Keratinocyte (primary cell): ENCODE results near the gene B4GAT1. TPM values are rescaled to one million over a fixed set of nuclear protein-coding genes. Genes with fewer than 3 reads are reported as not detected.

Source experiments
- DNase-seq: peaks from one replicate; pipeline ENCODE4 v3.0.0-alpha.2; 2011; ENCODE audit warnings: low read depth, missing footprints, low spot score
- FAIRE-seq: peaks from 2 replicates; lab custom pipeline; 2011; peaks lifted over from hg19 to GRCh38; lab: Jason Lieb, UNC
- H2AFZ ChIP-seq: 2 replicates; pipeline ENCODE4 v1.6.0; 2012; ENCODE audit warnings: low read length, control low read depth, inconsistent platforms; ENCODE audit not compliant: control insufficient read depth
- H3K27ac ChIP-seq: 2 replicates; pipeline ENCODE4 v1.5.1; 2011; ENCODE audit warnings: low read length; ENCODE audit not compliant: control insufficient read depth, insufficient read depth
- H3K27me3 ChIP-seq: 3 replicates; pipeline ENCODE4 v1.6.0; 2011; ENCODE audit warnings: low read length; ENCODE audit not compliant: control insufficient read depth, insufficient read depth; ENCODE audit errors: extremely low read depth
- H3K36me3 ChIP-seq, 2 experiments: 2 replicates in 1 of 2; 3 replicates in 1 of 2; pipeline ENCODE4 v1.5.1; 2011; ENCODE audit warnings: low read length in 2 of 2, mild to moderate bottlenecking in 1 of 2; ENCODE audit not compliant: control insufficient read depth in 2 of 2, insufficient read depth in 2 of 2; ENCODE audit errors: extremely low read depth in 1 of 2
- H3K4me1 ChIP-seq: 3 replicates; pipeline ENCODE4 v1.5.1; 2011; ENCODE audit warnings: low read length; ENCODE audit not compliant: control insufficient read depth, insufficient read depth; ENCODE audit errors: extremely low read depth
- H3K4me2 ChIP-seq: 3 replicates; pipeline ENCODE4 v1.6.0; 2011; ENCODE audit warnings: low read depth, low read length; ENCODE audit not compliant: control insufficient read depth, insufficient read depth; ENCODE audit errors: extremely low read depth
- H3K4me3 ChIP-seq, 3 experiments: fragments of 200-600 bp in 1 of 3; sonication (generic) in 1 of 3; 2 replicates in 2 of 3; 3 replicates in 1 of 3; pipeline ENCODE4 v1.5.1; 2011 to 2016; ENCODE audit warnings: low read length in 3 of 3, mild to moderate bottlenecking in 3 of 3, control low read depth in 2 of 3, inconsistent platforms in 1 of 3, low read depth in 1 of 3, mixed read lengths in 1 of 3, mixed run types in 1 of 3, moderate library complexity in 1 of 3; ENCODE audit not compliant: control insufficient read depth in 2 of 3, insufficient read depth in 2 of 3; ENCODE audit errors: extremely low read depth in 1 of 3
- H3K79me2 ChIP-seq: 2 replicates; pipeline ENCODE4 v1.6.0; 2012; ENCODE audit warnings: low read length; ENCODE audit not compliant: control insufficient read depth, insufficient read depth
- H3K9ac ChIP-seq: 3 replicates; pipeline ENCODE4 v1.6.0; 2011; ENCODE audit warnings: low read length; ENCODE audit not compliant: control insufficient read depth, insufficient read depth; ENCODE audit errors: extremely low read depth
- H3K9me1 ChIP-seq: 3 replicates; pipeline ENCODE4 v1.6.0; 2011; ENCODE audit warnings: low read length; ENCODE audit not compliant: control insufficient read depth, insufficient read depth; ENCODE audit errors: extremely low read depth
- H3K9me3 ChIP-seq: 2 replicates; pipeline ENCODE4 v1.5.1; 2012; ENCODE audit warnings: low read depth, low read length; ENCODE audit not compliant: control insufficient read depth
- H4K20me1 ChIP-seq: 3 replicates; pipeline ENCODE4 v1.6.0; 2011; ENCODE audit warnings: low read length; ENCODE audit not compliant: control insufficient read depth, insufficient read depth; ENCODE audit errors: extremely low read depth
- EZH2 ChIP-seq: IDR thresholded peaks from one replicate; pipeline ENCODE4 v1.6.1; 2012; ENCODE audit warnings: inconsistent platforms, mild to moderate bottlenecking, low read length, moderate library complexity
- dilution Hi-C: fragments of 300-500 bp; cut with MboI; formaldehyde crosslinking; loops from one replicate; pipeline ENCODE4 v1.7.0; 2020; ENCODE audit warnings: low sequenced_read_pairs; ENCODE audit not compliant: extremely low pct_ligation_motif_present
- polyA plus RNA-seq, 5 experiments: library from polyadenylated mRNA; depleted of rRNA in 3 of 5; stranded (reverse) in 3 of 5; stranded (forward) in 1 of 5; unstranded in 1 of 5; fragments of >200 nt; gene quantifications; 1 replicate in 1 of 5; 2 replicates in 3 of 5; 3 replicates in 1 of 5; pipeline versions ENCODE4 v1.2.1 to v1.2.3, GENCODE V29; 2011 to 2012; ENCODE audit warnings: missing spikeins in 2 of 5, low read depth in 1 of 5, low replicate concordance in 1 of 5
- TF ChIP-seq, protein P1 (sequence below), 3 experiments: IDR thresholded peaks in 1 of 3; conservative IDR thresholded peaks in 1 of 3; optimal IDR thresholded peaks in 1 of 3; 2 replicates in 2 of 3; 3 replicates in 1 of 3; pipeline versions ENCODE3 to v1.5.1; 2011; ENCODE audit warnings: low read length in 3 of 3, mild to moderate bottlenecking in 3 of 3, moderate library complexity in 2 of 3, control low read depth in 1 of 3, inconsistent platforms in 1 of 3; ENCODE audit not compliant: insufficient read depth in 2 of 3; ENCODE audit errors: extremely low read depth in 1 of 3

The B4GAT1 gene
- polyA plus RNA-seq, 1 donor (not counting 4 experiments of a cell fraction or from before 2014, with no cell fraction given), result 5.2 TPM

DNA sequence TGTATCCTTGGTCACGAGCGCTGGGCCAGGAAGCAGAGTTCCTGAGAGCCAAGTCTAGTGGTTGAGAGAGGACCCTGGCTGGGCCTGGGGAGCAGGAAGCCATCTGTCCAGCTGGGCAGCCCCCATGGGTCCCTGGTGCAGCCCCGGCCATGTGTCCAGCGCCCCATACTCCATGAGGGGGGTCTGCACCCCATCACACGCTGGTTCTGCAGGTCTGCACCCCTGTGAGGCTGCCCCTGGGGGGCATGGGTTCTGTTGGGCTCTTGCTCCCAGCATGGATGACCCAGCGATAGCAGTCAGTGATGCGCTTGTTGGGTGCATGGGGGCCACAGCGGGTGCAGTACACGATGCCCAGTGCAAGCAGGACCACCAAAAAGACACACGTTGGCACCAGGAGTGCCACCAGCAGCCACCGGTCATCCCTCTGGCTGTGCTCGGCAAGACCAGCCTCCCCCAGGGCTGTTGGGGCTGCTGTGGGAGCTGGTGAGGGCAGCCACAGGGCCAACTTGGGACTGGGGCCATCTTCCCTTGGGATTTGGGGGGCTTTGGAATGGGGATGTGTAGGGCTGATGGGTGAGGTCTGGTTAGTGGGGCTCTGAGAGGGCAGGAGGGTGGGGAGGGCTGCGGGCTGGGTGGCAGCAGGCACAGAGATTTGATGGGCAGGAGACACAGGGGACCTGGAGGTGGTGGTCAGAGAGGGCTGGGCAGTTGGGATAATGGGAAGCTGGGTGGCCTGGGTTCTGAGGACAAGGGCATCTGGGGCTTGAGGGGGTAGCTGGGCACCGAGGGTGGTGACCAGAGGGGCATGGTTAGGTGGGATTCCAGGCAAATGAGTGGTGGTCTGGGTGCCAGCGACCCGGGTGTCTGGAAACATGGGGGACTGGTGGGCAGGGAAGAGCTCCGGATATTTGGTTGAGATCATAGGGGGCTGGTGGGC lies 32.6 kb downstream of the B4GAT1 start:
- DNase-seq, result no peak
- dilution Hi-C loops, result no loop called here
- FAIRE-seq, result no peak
- H2AFZ ChIP-seq, result no peak overlapping the region
- H3K9ac ChIP-seq, result no peak overlapping the region
- peaks cover 13% of the 10 kb centered on the region for H3K27me3 ChIP-seq
- H4K20me1 ChIP-seq, result no peaks in the 10 kb centered on the region
- peaks cover 16% of the 10 kb centered on the region for H3K4me1 ChIP-seq
- H3K36me3 ChIP-seq, result no peaks in the 10 kb centered on the region
- H3K9me3 ChIP-seq, result no peaks in the 10 kb centered on the region
- TF ChIP-seq, protein P1, sequence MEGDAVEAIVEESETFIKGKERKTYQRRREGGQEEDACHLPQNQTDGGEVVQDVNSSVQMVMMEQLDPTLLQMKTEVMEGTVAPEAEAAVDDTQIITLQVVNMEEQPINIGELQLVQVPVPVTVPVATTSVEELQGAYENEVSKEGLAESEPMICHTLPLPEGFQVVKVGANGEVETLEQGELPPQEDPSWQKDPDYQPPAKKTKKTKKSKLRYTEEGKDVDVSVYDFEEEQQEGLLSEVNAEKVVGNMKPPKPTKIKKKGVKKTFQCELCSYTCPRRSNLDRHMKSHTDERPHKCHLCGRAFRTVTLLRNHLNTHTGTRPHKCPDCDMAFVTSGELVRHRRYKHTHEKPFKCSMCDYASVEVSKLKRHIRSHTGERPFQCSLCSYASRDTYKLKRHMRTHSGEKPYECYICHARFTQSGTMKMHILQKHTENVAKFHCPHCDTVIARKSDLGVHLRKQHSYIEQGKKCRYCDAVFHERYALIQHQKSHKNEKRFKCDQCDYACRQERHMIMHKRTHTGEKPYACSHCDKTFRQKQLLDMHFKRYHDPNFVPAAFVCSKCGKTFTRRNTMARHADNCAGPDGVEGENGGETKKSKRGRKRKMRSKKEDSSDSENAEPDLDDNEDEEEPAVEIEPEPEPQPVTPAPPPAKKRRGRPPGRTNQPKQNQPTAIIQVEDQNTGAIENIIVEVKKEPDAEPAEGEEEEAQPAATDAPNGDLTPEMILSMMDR (optimal IDR thresholded peaks at IDR 0.05 in 1 of 3, IDR thresholded peaks at IDR 0.05 in 1 of 3, conservative IDR thresholded peaks at IDR 0.05 in 1 of 3; ENCODE audit: extremely low read depth in 1 of 3, insufficient read depth in 2 of 3, low read length in 3 of 3), result no peak
- TF ChIP-seq EZH2, result no peak
- no peak overlapping the region for H3K4me3 ChIP-seq
- no peak overlapping the region for H3K4me2 ChIP-seq
- no peaks in the 10 kb centered on the region for H3K79me2 ChIP-seq
- H3K27ac ChIP-seq, result no peak overlapping the region
- H3K9me1 ChIP-seq, result no peaks in the 10 kb centered on the region

DNA sequence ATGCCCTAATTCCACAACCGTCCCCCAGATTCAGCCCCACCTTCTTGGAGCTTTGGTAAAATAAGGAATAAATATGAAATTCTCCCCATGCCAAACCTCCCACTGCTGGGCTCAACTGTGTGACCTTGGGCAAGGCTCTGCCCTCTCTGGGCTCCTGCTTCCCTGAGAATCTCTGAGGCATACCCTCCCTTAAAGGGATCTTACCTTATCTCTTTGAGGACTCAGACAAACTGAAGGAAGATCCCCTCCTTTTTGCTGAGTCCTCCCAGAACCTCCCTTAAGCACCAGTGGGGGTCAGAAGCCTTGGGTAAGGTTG lies 33.3 kb downstream of the B4GAT1 start:
- no peak overlapping the region for H3K9ac ChIP-seq
- dilution Hi-C loops, result no loop called here

More for the DNA sequence above, 33.3 kb downstream of the B4GAT1 start:
- TF ChIP-seq EZH2, result no peak
- TF ChIP-seq, protein P1 (optimal IDR thresholded peaks at IDR 0.05 in 1 of 3, IDR thresholded peaks at IDR 0.05 in 1 of 3, conservative IDR thresholded peaks at IDR 0.05 in 1 of 3; ENCODE audit: extremely low read depth in 1 of 3, insufficient read depth in 2 of 3, low read length in 3 of 3), result no peak
- Histone ChIP-seq H3K9me1 (no peaks in the 10 kb centered on the region), H2AFZ (no peak overlapping the region), H3K27me3 (peaks cover 16% of the 10 kb centered on the region), H4K20me1 (no peaks in the 10 kb centered on the region), H3K4me3 (no peak overlapping the region), H3K36me3 (no peaks in the 10 kb centered on the region), H3K79me2 (no peaks in the 10 kb centered on the region), H3K27ac (no peak overlapping the region), H3K9me3 (no peaks in the 10 kb centered on the region), H3K4me2 (no peak overlapping the region), H3K4me1 (peaks cover 16% of the 10 kb centered on the region)
- no peak for FAIRE-seq
- DNase-seq, result no peak
